Peyer's patch (tissue), 4 donors: Measurements from ENCODE around the gene RGS12. TPM values are rescaled to one million over a fixed set of nuclear protein-coding genes. Genes with fewer than 3 reads are reported as not detected.
A peak's percentile ranks its signal among the peaks of the same experiment; 100 is the strongest.

Source experiments
- DNase-seq, 3 donors: peaks; one replicate each; pipeline ENCODE4 v3.0.0-alpha.2; 2017 to 2019
- H3K27ac ChIP-seq, 4 donors: fragments of 200-600 bp; sonication (generic); one replicate each; pipeline ENCODE4 v1.5.1; 2016 to 2019
- H3K27me3 ChIP-seq, 2 donors: fragments of 200-600 bp; sonication (generic); one replicate each; pipeline ENCODE4 v1.5.1; 2019
- H3K36me3 ChIP-seq, 3 donors: fragments of 200-600 bp; sonication (generic); one replicate each; pipeline ENCODE4 v1.5.1; 2016 to 2019
- H3K4me1 ChIP-seq, 4 donors: fragments of 200-600 bp; sonication (generic); one replicate each; pipeline ENCODE4 v1.5.1; 2016 to 2019
- H3K4me3 ChIP-seq, 4 donors: fragments of 200-600 bp; sonication (generic); 1 replicate in 3 of 4; 2 replicates in 1 of 4; pipeline ENCODE4 v1.5.1; 2016 to 2019; ENCODE audit warnings: mild to moderate bottlenecking in 1 of 4
- H3K9me3 ChIP-seq, 4 donors: fragments of 200-600 bp; sonication (generic); one replicate each; pipeline ENCODE4 v1.5.1; 2016 to 2019; ENCODE audit warnings: mild to moderate bottlenecking in 1 of 4
- CTCF ChIP-seq, 6 experiments: fragments of 450-650 bp in 4 of 6; fragments of 200-600 bp in 2 of 6; sonication (generic) in 1 of 6; IDR thresholded peaks; one replicate each; pipeline ENCODE4 v1.5.1; 2017 to 2019; ENCODE audit warnings: antibody characterized with exemption in 6 of 6, mild to moderate bottlenecking in 3 of 6, moderate library complexity in 1 of 6
- POLR2A ChIP-seq, 2 donors: fragments of 450-650 bp; IDR thresholded peaks; one replicate each; pipeline ENCODE4 v1.5.1; 2017; ENCODE audit warnings: antibody characterized with exemption in 2 of 2, mild to moderate bottlenecking in 2 of 2, moderate library complexity in 2 of 2
- total RNA-seq, 4 donors: library from RNA; depleted of rRNA; stranded (reverse); fragments of >200 nt; gene quantifications; one replicate each; pipeline ENCODE4 v1.1.0, GENCODE V29; 2016

RGS12 gene
- total RNA-seq, 4 donors from 2014 or later, result 24.3 to 36.5 (median 35.3) TPM

- H3K36me3 ChIP-seq, result no peaks in the 10 kb centered on the region
- no peaks in the 10 kb centered on the region for H3K4me1 ChIP-seq
- no peaks in the 10 kb centered on the region for H3K27me3 ChIP-seq
- DNase-seq, result peak in 1 of 3 donors; percentile 39
- no peak overlapping the region for H3K4me3 ChIP-seq
- no peaks in the 10 kb centered on the region for H3K9me3 ChIP-seq
- no peak for TF ChIP-seq POLR2A (IDR thresholded peaks at IDR 0.05)
- TF ChIP-seq CTCF (IDR thresholded peaks at IDR 0.05), result no peak
- no peak overlapping the region for H3K27ac ChIP-seq
Observed at GRCh38 chr4:3269105-3269927, 23.5 kb upstream of the RGS12 start.

- H3K27me3 ChIP-seq, result no peaks in the 10 kb centered on the region
- TF ChIP-seq POLR2A (IDR thresholded peaks at IDR 0.05), result no peak
- TF ChIP-seq CTCF (IDR thresholded peaks at IDR 0.05), result no peak
- no peak overlapping the region for H3K27ac ChIP-seq
- no peaks in the 10 kb centered on the region for H3K4me1 ChIP-seq
- no peaks in the 10 kb centered on the region for H3K9me3 ChIP-seq
- peak in 1 of 3 donors; percentile 39 for DNase-seq
- H3K36me3 ChIP-seq, result no peaks in the 10 kb centered on the region
- H3K4me3 ChIP-seq, result no peak overlapping the region
Observed at GRCh38 chr4:3269991-3270611, 22.7 kb upstream of the RGS12 start.

GRCh38 chr4:3271131-3271530 is 21.7 kb upstream of the RGS12 start:
- H3K9me3 ChIP-seq, result no peaks in the 10 kb centered on the region
- H3K36me3 ChIP-seq, result no peaks in the 10 kb centered on the region
- H3K27me3 ChIP-seq, result no peaks in the 10 kb centered on the region
- no peaks in the 10 kb centered on the region for H3K4me1 ChIP-seq
- no peak overlapping the region for H3K4me3 ChIP-seq
- DNase-seq, result no peak
- no peak overlapping the region for H3K27ac ChIP-seq
- no peak for TF ChIP-seq POLR2A (IDR thresholded peaks at IDR 0.05)
- TF ChIP-seq CTCF (IDR thresholded peaks at IDR 0.05), result no peak

- no peaks in the 10 kb centered on the region for H3K36me3 ChIP-seq
- no peak for TF ChIP-seq CTCF (IDR thresholded peaks at IDR 0.05)
- no peak for TF ChIP-seq POLR2A (IDR thresholded peaks at IDR 0.05)
- H3K9me3 ChIP-seq, result no peaks in the 10 kb centered on the region
- no peak overlapping the region for H3K4me3 ChIP-seq
- DNase-seq, result peak in 1 of 3 donors; percentile 41
- H3K4me1 ChIP-seq, result no peaks in the 10 kb centered on the region
- no peaks in the 10 kb centered on the region for H3K27me3 ChIP-seq
- H3K27ac ChIP-seq, result no peak overlapping the region
Observed at GRCh38 chr4:3276986-3277385, 15.8 kb upstream of the RGS12 start.

- no peaks in the 10 kb centered on the region for H3K27me3 ChIP-seq
- no peak for DNase-seq
- no peak overlapping the region for H3K4me3 ChIP-seq
- H3K36me3 ChIP-seq, result no peaks in the 10 kb centered on the region
- TF ChIP-seq POLR2A (IDR thresholded peaks at IDR 0.05) (no peak), CTCF (IDR thresholded peaks at IDR 0.05) (no peak)
- no peak overlapping the region for H3K27ac ChIP-seq
- H3K9me3 ChIP-seq, result no peaks in the 10 kb centered on the region
- H3K4me1 ChIP-seq, result peaks cover 0 to 1% (median 0%) of the 10 kb centered on the region in 4 donors
Observed at GRCh38 chr4:3280466-3280865, 12.4 kb upstream of the RGS12 start.
